HFF-Myc (cell line): ENCODE measurements around the gene SELENON.

Experiments
- DNase-seq: peaks from one replicate; pipeline ENCODE4 v3.0.0-alpha.2; 2011; ENCODE audit warnings: low read depth; ENCODE audit errors: extremely low read depth
- H3K4me3 ChIP-seq: replicated peaks from 2 replicates; pipeline ENCODE4 v1.5.1; 2011; ENCODE audit warnings: low read depth, mild to moderate bottlenecking, control low read depth, low read length
- TF ChIP-seq, protein P1 (sequence below): IDR thresholded peaks from 2 replicates; pipeline ENCODE4 v1.5.1; 2012; ENCODE audit warnings: mild to moderate bottlenecking, low read depth, low read length, control low read depth; ENCODE audit errors: missing control alignments

SELENON gene

DNA sequence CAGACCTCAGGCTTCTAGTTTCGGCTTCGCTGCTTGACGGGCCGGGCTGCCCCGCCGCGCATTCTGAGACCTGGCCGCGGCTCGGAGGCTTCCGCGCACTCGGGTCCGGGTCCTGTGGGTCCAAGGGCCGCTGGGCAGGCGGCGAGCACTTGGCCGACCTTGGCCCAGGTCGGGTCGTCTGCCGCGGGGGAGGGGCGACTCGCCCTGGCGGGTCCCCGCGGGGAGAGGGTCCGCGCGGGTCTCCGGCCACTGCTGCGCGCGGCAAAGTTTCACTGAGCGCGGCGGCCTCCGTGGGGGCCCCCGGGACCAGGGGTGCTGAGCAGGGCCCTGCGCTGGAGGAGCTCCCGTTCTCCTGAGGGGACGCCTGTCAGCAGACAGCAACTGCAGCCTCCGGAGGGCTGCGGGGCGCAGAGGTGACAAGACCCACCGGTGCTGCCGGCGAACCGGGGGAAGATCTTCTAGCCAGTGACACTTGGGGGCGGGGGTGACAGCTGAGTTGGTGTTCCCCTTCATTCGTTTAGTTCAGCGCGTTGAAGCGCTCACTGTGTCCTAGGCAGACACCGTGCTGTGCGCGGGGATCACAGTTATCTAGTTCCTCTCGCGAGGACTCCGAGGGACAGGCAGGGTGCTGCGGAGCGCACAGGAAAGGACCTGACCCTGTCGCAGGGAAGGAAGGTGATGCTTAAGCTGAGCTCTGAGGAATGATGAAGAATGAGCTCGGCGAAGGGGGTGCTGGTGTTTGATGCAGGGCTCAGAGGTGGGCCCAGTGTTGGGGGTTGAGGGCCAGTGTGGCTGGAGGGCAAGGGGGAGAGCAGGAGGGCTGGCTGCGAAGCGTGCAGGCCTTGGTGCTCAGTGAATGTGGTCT, 20.5 kb downstream of the SELENON start:
- no peak for DNase-seq
- TF ChIP-seq, protein P1, sequence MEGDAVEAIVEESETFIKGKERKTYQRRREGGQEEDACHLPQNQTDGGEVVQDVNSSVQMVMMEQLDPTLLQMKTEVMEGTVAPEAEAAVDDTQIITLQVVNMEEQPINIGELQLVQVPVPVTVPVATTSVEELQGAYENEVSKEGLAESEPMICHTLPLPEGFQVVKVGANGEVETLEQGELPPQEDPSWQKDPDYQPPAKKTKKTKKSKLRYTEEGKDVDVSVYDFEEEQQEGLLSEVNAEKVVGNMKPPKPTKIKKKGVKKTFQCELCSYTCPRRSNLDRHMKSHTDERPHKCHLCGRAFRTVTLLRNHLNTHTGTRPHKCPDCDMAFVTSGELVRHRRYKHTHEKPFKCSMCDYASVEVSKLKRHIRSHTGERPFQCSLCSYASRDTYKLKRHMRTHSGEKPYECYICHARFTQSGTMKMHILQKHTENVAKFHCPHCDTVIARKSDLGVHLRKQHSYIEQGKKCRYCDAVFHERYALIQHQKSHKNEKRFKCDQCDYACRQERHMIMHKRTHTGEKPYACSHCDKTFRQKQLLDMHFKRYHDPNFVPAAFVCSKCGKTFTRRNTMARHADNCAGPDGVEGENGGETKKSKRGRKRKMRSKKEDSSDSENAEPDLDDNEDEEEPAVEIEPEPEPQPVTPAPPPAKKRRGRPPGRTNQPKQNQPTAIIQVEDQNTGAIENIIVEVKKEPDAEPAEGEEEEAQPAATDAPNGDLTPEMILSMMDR, result no peak
- peak overlapping the region; percentile 85 for H3K4me3 ChIP-seq

DNA sequence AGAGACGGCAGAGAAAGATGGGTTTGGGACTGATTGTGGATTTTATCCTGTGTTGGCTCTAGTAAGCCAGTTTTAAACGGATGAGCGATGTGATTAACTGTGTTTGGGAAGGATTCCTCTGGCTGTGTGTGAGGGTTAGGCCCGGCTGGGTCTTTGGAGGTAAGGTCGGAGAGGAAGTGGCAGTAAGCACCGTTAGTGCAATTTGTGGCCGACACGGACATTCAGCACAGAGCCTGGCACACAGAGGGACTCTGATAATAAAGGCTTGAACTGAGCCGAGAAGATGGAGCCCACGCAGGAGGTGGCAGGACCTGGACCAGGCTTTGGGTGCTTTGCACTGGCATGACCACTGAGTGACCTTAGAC, 21.1 kb downstream of the SELENON start:
- TF ChIP-seq, protein P1, result no peak
- DNase-seq, result no peak

DNA sequence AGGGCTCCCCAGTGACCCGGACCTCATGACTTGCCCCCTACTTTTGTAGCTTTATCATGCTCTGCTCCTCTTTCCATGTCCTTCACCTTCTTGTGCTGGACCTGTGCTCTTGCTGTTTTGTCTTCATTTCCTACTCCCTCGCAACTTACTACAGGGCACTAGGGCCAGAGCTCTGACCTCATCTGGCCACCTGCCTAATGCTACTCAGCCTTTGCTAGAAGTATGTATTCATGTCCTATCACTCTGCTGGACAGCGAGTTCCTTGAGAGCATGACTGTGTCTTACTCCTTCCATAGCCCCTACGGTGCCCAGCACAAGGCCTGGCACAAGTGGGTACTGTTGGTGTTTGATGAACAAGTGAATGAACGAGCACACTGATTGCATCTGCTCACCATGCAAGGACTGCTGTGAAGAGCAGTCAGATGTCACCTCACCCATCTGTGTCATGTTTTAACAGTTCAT, 21.7 kb downstream of the SELENON start:
- H3K4me3 ChIP-seq, result peak overlapping the region; percentile 85
- TF ChIP-seq, protein P1, result no peak
- DNase-seq, result no peak

More for the DNA sequence above, 21.1 kb downstream of the SELENON start:
- H3K4me3 ChIP-seq, result peak overlapping the region; percentile 85

DNA sequence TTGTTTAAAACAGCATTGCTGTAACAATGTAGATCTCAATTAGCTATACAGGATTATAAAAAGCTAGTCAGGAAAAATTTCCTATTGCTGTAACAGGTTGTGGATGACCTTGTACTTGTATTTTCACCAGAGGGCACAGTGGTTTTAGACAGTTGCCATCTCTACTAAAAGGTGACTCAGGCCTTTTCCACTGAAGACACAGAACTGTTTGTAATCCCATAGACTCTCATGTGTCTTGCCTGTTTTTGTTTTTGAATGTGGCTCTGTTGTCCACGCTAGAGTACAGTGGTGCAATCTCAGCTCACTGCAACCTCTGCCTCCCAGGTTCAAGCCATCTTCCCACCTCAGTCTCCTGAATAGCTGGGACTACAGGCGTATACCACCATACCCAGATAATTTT, 25.6 kb downstream of the SELENON start:
- no peak for DNase-seq
- H3K4me3 ChIP-seq, result no peak overlapping the region
- TF ChIP-seq, protein P1, result no peak

GRCh38 chr1:25826571-25826970, 26.6 kb downstream of the SELENON start:
- no peak overlapping the region for H3K4me3 ChIP-seq
- DNase-seq, result no peak
- TF ChIP-seq, protein P1, result no peak

GRCh38 chr1:25828491-25828890, 28.5 kb downstream of the SELENON start:
- TF ChIP-seq, protein P1, result no peak
- DNase-seq, result no peak
- no peak overlapping the region for H3K4me3 ChIP-seq
